K562 (cell line): ENCODE results near the gene B3GAT1. TPM values are rescaled to one million over a fixed set of nuclear protein-coding genes. Genes with fewer than 3 reads are reported as not detected.

Experiments used
- ATAC-seq: fragments of 200-7000 bp; cut with Tn5 transposase; 3 replicates; pipeline ENCODE4 v1.9.1; 2020; ENCODE audit warnings: moderate library complexity
- BruUV-seq: library from RNA; stranded (reverse); fragments of 400-500 nt; replicated peaks from 2 replicates; lab custom pipeline; 2021; lab: Mats Ljungman, UMichigan
- CTCF ChIA-PET: fragments of 300-600 bp; formaldehyde crosslinking; extraction: SDS; loops from one replicate; lab custom pipeline; 2021; ENCODE audit warnings: low intra/inter-chr PET ratio; lab: Yijun Ruan, JAX
- POLR2A ChIA-PET: fragments of 300-600, 350-650 bp; sonication (Branson Sonifier 250); formaldehyde crosslinking; extraction: SDS; loops from one replicate; lab custom pipeline; 2021; ENCODE audit warnings: antibody characterized with exemption, inconsistent platforms; lab: Yijun Ruan, JAX
- DNase-seq, 4 experiments: peaks; one replicate each; pipeline versions ENCODE4 v3.0.0 to v3.0.0-alpha.2; 2011 to 2018; ENCODE audit warnings: low spot score in 3 of 4, mixed read lengths in 3 of 4; ENCODE audit errors: extremely low read depth in 1 of 4
- FAIRE-seq: peaks from 2 replicates; lab custom pipeline; 2011; peaks lifted over from hg19 to GRCh38; lab: Jason Lieb, UNC
- H2AFZ ChIP-seq: 2 replicates; pipeline ENCODE4 v1.6.0; 2011; ENCODE audit warnings: low read depth, low read length, control low read depth, inconsistent platforms
- H3K27ac ChIP-seq: fragments of 200-600 bp; 3 replicates; pipeline ENCODE4 v1.8.0; 2011; ENCODE audit warnings: low read depth, mild to moderate bottlenecking, control low read depth, inconsistent platforms, low read length, moderate library complexity, mixed read lengths; ENCODE audit errors: extremely low read depth
- H3K27me3 ChIP-seq, 2 experiments: fragments of 300-600 bp in 1 of 2; 2 replicates in 1 of 2; 3 replicates in 1 of 2; pipeline versions ENCODE4 v1.6.0 to v1.8.0; 2011; ENCODE audit warnings: inconsistent platforms in 2 of 2, low read length in 2 of 2, mild to moderate bottlenecking in 1 of 2, mixed read lengths in 1 of 2, moderate library complexity in 1 of 2; ENCODE audit not compliant: control insufficient read depth in 2 of 2, insufficient read depth in 2 of 2
- H3K36me3 ChIP-seq: fragments of 300-600 bp; 3 replicates; pipeline ENCODE4 v1.8.0; 2011; ENCODE audit warnings: mild to moderate bottlenecking, low read length, inconsistent platforms; ENCODE audit not compliant: control insufficient read depth, insufficient read depth
- H3K4me1 ChIP-seq, 2 experiments: fragments of 200-600 bp in 1 of 2; replicated peaks in 1 of 2; 2 replicates in 1 of 2; 3 replicates in 1 of 2; pipeline versions ENCODE4 v1.5.1 to v1.8.0; 2011; ENCODE audit warnings: inconsistent platforms in 2 of 2, low read length in 2 of 2, mild to moderate bottlenecking in 1 of 2, mixed read lengths in 1 of 2, moderate library complexity in 1 of 2; ENCODE audit not compliant: control insufficient read depth in 2 of 2, insufficient read depth in 2 of 2
- H3K4me2 ChIP-seq: 2 replicates; pipeline ENCODE4 v1.6.1; 2011; ENCODE audit warnings: low read length, control low read depth, inconsistent platforms, mixed read lengths; ENCODE audit not compliant: insufficient read depth
- H3K4me3 ChIP-seq: fragments of 200-600 bp; sonication (generic), shearing (Covaris generic); 2 replicates; pipeline ENCODE4 v1.5.1; 2016; ENCODE audit warnings: control low read depth, inconsistent platforms
- H3K79me2 ChIP-seq: fragments of 200-600 bp; 3 replicates; pipeline ENCODE4 v1.8.0; 2011; ENCODE audit warnings: low read length, inconsistent platforms; ENCODE audit not compliant: control insufficient read depth, insufficient read depth
- H3K9ac ChIP-seq, 2 experiments: 2 replicates each; pipeline versions ENCODE4 v1.6.0 to v1.6.1; 2011; ENCODE audit warnings: low read depth in 2 of 2, low read length in 2 of 2, control low read depth in 1 of 2, inconsistent platforms in 1 of 2, mild to moderate bottlenecking in 1 of 2, mixed read lengths in 1 of 2; ENCODE audit not compliant: insufficient read depth in 1 of 2
- H3K9me1 ChIP-seq: one replicate; pipeline ENCODE4 v1.6.0; 2011; ENCODE audit warnings: inconsistent platforms, mild to moderate bottlenecking, low read length, moderate library complexity; ENCODE audit not compliant: control insufficient read depth, insufficient read depth
- H3K9me3 ChIP-seq: replicated peaks from 2 replicates; pipeline ENCODE4 v1.5.1; 2011; ENCODE audit warnings: low read depth, low read length, inconsistent platforms; ENCODE audit not compliant: control insufficient read depth, insufficient read depth
- H4K20me1 ChIP-seq: replicated peaks from 2 replicates; pipeline ENCODE4 v1.6.1; 2011; ENCODE audit warnings: low read length, inconsistent platforms, mixed read lengths; ENCODE audit not compliant: control insufficient read depth, insufficient read depth
- FOXK2 ChIP-seq, 2 experiments: fragments of 450-650 bp; IDR thresholded peaks in 1 of 2; conservative IDR thresholded peaks in 1 of 2; 2 replicates each; pipeline ENCODE4 v1.6.1; 2016; ENCODE audit warnings: low read depth in 2 of 2, mild to moderate bottlenecking in 1 of 2
- HDAC1 ChIP-seq, 2 experiments: fragments of 450-650 bp; IDR thresholded peaks; 2 replicates each; pipeline ENCODE4 v1.6.1; 2016 to 2017; ENCODE audit warnings: inconsistent platforms in 1 of 2, mild to moderate bottlenecking in 1 of 2, moderate library complexity in 1 of 2
- HDAC8 ChIP-seq: fragments of 450-650 bp; IDR thresholded peaks from 2 replicates; pipeline ENCODE4 v1.6.1; 2016; ENCODE audit warnings: mild to moderate bottlenecking, missing genetic modification characterization, moderate library complexity, missing compliant biosample characterization
- HMG20B ChIP-seq: fragments of 250-450 bp; sonication (Bioruptor Pico); IDR thresholded peaks from 2 replicates; pipeline ENCODE4 v1.5.0; 2021; ENCODE audit warnings: mild to moderate bottlenecking
- RFX7 ChIP-seq: fragments of 250-450 bp; sonication (Bioruptor Pico); IDR thresholded peaks from 2 replicates; pipeline ENCODE4 v1.5.1; 2021; ENCODE audit warnings: mild to moderate bottlenecking
- SLC30A9 ChIP-seq: fragments of 250-450 bp; sonication (Bioruptor Pico); IDR thresholded peaks from 2 replicates; pipeline ENCODE4 v1.8.0; 2022; ENCODE audit warnings: mild to moderate bottlenecking, moderate library complexity
- TCFL5 ChIP-seq: fragments of 250-450 bp; sonication (Bioruptor Pico); conservative IDR thresholded peaks from 2 replicates; pipeline ENCODE4 v1.6.1; 2021; ENCODE audit warnings: mild to moderate bottlenecking, moderate library complexity, matching md5 sums
- ZC3H11A ChIP-seq: IDR thresholded peaks from 2 replicates; pipeline ENCODE4 v1.6.1; 2012; ENCODE audit warnings: low read depth, low read length, improper control_type of control experiment
- ZSCAN29 ChIP-seq: fragments of 450-650 bp; IDR thresholded peaks from 2 replicates; pipeline ENCODE4 v1.6.1; 2017
- WGBS: fragments of 100-300 bp; shearing (Covaris generic); methylation state at CpG from one replicate; pipeline ENCODE4 v1.1.6; 2016; ENCODE audit warnings: low coverage, mixed read lengths; ENCODE audit not compliant: insufficient coverage; ENCODE audit errors: missing lambda C conversion rate; 5-methylcytosine and 5-hydroxymethylcytosine counted together
- in situ Hi-C: fragments of 300-500 bp; cut with MboI; formaldehyde crosslinking; loops from 4 replicates; pipeline ENCODE4 v1.15.0; 2018; ENCODE audit warnings: inconsistent platforms, mixed read lengths
- intact Hi-C: fragments of 100-400 bp; cut with micrococcal nuclease; formaldehyde crosslinking; loops from 2 replicates; pipeline ENCODE4 v1.14.2; 2022
- polyA plus RNA-seq, 8 experiments: library from polyadenylated mRNA; depleted of rRNA in 4 of 8; stranded (reverse) in 5 of 8; unstranded in 3 of 8; fragments of >200 nt; fragmentation: Nextera tagmentation in 2 of 8; fragmentation: Illumina TruSeq in 1 of 8; extraction: Ambion mirVana in 2 of 8; extraction: Trizol in 1 of 8; gene quantifications; 2 replicates each; pipeline versions ENCODE4 v1.2.1 to v1.2.3, GENCODE V29; 2011 to 2014; ENCODE audit warnings: inconsistent platforms in 1 of 8, missing spikeins in 1 of 8
- total RNA-seq, 7 experiments: library from RNA; depleted of rRNA in 6 of 7; stranded (reverse); fragments of >200 nt in 6 of 7; fragmentation: Illumina TruSeq in 2 of 7; extraction: Trizol in 2 of 7; gene quantifications; 2 replicates each; pipeline versions ENCODE4 v1.2.1 to v1.2.3, GENCODE V29; 2011 to 2021; ENCODE audit warnings: low replicate concordance in 1 of 7
- TF ChIP-seq, protein P1 (sequence below): sonication (generic); formaldehyde crosslinking; IDR thresholded peaks from 2 replicates; pipeline ENCODE4 v1.8.1; 2023; ENCODE audit warnings: mild to moderate bottlenecking, missing genetic modification reagents
- TF ChIP-seq, protein P2 (sequence below): fragments of 450-650 bp; formaldehyde crosslinking; IDR thresholded peaks from 2 replicates; pipeline ENCODE4 v1.4.0; 2020; ENCODE audit warnings: mild to moderate bottlenecking, moderate library complexity
- TF ChIP-seq, protein P3 (sequence below): sonication (generic); formaldehyde crosslinking; IDR thresholded peaks from 2 replicates; pipeline ENCODE4 v1.8.0; 2023; ENCODE audit warnings: missing genetic modification reagents, mild to moderate bottlenecking, borderline replicate concordance
- TF ChIP-seq, protein P4 (sequence below): fragments of 450-650 bp; formaldehyde crosslinking; IDR thresholded peaks from 2 replicates; pipeline ENCODE4 v1.4.0; 2020; ENCODE audit warnings: mild to moderate bottlenecking, moderate library complexity

B3GAT1 gene
- total and polyA plus RNA-seq, 9 of the 15 experiments (the other 6 are each of a cell fraction or from before 2014, with no cell fraction given), result 0.01 to 0.53 (median 0.14) TPM; not detected in 1

DNA sequence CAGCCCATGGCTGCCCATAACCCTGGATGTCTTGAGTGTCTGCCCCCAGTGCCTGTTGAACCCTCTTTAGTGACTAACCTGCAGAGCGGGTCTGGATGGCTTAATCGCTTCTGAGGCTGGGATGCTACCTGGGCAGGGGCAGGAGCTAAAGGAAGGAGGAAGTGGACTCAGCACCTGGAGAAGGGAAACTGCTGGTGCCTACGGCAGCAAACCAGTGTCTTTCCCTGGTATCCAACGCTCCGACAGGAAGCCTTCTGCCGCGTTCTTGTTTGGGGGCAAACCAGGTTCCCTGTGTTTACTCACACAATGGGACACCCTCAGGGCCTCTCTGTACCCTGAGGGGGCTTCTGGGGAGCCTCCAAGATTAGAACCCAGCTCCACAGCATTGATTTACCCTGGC, 38.1 kb upstream of the B3GAT1 start:
- in situ Hi-C loops (no loop called here), intact Hi-C loops (no loop called here)
- FAIRE-seq (no peak), DNase-seq (no peak), ATAC-seq (no peak)
- Histone ChIP-seq H3K9ac (no peak overlapping the region), H3K4me2 (no peak overlapping the region), H3K27ac (no peak overlapping the region), H4K20me1 (no peaks in the 10 kb centered on the region), H3K4me1 (0 out of 5 replicates have a peak, but pooled peaks cover 0 to 3% of the 10 kb centered on the region in 2 experiments), H2AFZ (no peak overlapping the region), H3K9me3 (no peaks in the 10 kb centered on the region), H3K4me3 (no peak overlapping the region), H3K9me1 (no peaks in the 10 kb centered on the region), H3K79me2 (no peaks in the 10 kb centered on the region), H3K27me3 (peaks cover 0 to 38% of the 10 kb centered on the region in 2 experiments; a peak in 2 of 5 replicates), H3K36me3 (no peaks in the 10 kb centered on the region)
- POLR2A ChIA-PET, result no interaction called here
- BruUV-seq, result no TSS peak
- WGBS, result 2% methylated on average over 7 of the region's 7 CpGs
- CTCF ChIA-PET, result no interaction called here
- TF ChIP-seq HDAC8 (no peak), ZSCAN29 (no peak), TCFL5 (CRISPR knock-in tag) (no peak), RFX7 (CRISPR knock-in tag) (no peak), ZC3H11A (no peak), HMG20B (CRISPR knock-in tag) (no peak), SLC30A9 (CRISPR knock-in tag) (no peak), FOXK2 (conservative IDR thresholded peaks at IDR 0.05 in 1 of 2, IDR thresholded peaks at IDR 0.05 in 1 of 2; ENCODE audit: low read depth in 2 of 2) (no peak), HDAC1 (IDR thresholded peaks at IDR 0.05) (no peak)
- TF ChIP-seq, protein P1, sequence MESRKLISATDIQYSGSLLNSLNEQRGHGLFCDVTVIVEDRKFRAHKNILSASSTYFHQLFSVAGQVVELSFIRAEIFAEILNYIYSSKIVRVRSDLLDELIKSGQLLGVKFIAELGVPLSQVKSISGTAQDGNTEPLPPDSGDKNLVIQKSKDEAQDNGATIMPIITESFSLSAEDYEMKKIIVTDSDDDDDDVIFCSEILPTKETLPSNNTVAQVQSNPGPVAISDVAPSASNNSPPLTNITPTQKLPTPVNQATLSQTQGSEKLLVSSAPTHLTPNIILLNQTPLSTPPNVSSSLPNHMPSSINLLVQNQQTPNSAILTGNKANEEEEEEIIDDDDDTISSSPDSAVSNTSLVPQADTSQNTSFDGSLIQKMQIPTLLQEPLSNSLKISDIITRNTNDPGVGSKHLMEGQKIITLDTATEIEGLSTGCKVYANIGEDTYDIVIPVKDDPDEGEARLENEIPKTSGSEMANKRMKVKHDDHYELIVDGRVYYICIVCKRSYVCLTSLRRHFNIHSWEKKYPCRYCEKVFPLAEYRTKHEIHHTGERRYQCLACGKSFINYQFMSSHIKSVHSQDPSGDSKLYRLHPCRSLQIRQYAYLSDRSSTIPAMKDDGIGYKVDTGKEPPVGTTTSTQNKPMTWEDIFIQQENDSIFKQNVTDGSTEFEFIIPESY, result no peak
- TF ChIP-seq, protein P2, sequence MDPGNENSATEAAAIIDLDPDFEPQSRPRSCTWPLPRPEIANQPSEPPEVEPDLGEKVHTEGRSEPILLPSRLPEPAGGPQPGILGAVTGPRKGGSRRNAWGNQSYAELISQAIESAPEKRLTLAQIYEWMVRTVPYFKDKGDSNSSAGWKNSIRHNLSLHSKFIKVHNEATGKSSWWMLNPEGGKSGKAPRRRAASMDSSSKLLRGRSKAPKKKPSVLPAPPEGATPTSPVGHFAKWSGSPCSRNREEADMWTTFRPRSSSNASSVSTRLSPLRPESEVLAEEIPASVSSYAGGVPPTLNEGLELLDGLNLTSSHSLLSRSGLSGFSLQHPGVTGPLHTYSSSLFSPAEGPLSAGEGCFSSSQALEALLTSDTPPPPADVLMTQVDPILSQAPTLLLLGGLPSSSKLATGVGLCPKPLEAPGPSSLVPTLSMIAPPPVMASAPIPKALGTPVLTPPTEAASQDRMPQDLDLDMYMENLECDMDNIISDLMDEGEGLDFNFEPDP (CRISPR knock-in tag), result no peak
- TF ChIP-seq, protein P3, sequence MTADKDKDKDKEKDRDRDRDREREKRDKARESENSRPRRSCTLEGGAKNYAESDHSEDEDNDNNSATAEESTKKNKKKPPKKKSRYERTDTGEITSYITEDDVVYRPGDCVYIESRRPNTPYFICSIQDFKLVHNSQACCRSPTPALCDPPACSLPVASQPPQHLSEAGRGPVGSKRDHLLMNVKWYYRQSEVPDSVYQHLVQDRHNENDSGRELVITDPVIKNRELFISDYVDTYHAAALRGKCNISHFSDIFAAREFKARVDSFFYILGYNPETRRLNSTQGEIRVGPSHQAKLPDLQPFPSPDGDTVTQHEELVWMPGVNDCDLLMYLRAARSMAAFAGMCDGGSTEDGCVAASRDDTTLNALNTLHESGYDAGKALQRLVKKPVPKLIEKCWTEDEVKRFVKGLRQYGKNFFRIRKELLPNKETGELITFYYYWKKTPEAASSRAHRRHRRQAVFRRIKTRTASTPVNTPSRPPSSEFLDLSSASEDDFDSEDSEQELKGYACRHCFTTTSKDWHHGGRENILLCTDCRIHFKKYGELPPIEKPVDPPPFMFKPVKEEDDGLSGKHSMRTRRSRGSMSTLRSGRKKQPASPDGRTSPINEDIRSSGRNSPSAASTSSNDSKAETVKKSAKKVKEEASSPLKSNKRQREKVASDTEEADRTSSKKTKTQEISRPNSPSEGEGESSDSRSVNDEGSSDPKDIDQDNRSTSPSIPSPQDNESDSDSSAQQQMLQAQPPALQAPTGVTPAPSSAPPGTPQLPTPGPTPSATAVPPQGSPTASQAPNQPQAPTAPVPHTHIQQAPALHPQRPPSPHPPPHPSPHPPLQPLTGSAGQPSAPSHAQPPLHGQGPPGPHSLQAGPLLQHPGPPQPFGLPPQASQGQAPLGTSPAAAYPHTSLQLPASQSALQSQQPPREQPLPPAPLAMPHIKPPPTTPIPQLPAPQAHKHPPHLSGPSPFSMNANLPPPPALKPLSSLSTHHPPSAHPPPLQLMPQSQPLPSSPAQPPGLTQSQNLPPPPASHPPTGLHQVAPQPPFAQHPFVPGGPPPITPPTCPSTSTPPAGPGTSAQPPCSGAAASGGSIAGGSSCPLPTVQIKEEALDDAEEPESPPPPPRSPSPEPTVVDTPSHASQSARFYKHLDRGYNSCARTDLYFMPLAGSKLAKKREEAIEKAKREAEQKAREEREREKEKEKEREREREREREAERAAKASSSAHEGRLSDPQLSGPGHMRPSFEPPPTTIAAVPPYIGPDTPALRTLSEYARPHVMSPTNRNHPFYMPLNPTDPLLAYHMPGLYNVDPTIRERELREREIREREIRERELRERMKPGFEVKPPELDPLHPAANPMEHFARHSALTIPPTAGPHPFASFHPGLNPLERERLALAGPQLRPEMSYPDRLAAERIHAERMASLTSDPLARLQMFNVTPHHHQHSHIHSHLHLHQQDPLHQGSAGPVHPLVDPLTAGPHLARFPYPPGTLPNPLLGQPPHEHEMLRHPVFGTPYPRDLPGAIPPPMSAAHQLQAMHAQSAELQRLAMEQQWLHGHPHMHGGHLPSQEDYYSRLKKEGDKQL (CRISPR knock-in tag), result no peak
- TF ChIP-seq, protein P4, sequence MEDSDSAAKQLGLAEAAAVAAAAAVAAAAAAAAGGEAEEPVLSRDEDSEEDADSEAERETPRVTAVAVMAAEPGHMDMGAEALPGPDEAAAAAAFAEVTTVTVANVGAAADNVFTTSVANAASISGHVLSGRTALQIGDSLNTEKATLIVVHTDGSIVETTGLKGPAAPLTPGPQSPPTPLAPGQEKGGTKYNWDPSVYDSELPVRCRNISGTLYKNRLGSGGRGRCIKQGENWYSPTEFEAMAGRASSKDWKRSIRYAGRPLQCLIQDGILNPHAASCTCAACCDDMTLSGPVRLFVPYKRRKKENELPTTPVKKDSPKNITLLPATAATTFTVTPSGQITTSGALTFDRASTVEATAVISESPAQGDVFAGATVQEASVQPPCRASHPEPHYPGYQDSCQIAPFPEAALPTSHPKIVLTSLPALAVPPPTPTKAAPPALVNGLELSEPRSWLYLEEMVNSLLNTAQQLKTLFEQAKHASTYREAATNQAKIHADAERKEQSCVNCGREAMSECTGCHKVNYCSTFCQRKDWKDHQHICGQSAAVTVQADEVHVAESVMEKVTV (CRISPR knock-in tag), result no peak
